ENCODE data around the gene LRFN2.

The LRFN2 gene

DNA sequence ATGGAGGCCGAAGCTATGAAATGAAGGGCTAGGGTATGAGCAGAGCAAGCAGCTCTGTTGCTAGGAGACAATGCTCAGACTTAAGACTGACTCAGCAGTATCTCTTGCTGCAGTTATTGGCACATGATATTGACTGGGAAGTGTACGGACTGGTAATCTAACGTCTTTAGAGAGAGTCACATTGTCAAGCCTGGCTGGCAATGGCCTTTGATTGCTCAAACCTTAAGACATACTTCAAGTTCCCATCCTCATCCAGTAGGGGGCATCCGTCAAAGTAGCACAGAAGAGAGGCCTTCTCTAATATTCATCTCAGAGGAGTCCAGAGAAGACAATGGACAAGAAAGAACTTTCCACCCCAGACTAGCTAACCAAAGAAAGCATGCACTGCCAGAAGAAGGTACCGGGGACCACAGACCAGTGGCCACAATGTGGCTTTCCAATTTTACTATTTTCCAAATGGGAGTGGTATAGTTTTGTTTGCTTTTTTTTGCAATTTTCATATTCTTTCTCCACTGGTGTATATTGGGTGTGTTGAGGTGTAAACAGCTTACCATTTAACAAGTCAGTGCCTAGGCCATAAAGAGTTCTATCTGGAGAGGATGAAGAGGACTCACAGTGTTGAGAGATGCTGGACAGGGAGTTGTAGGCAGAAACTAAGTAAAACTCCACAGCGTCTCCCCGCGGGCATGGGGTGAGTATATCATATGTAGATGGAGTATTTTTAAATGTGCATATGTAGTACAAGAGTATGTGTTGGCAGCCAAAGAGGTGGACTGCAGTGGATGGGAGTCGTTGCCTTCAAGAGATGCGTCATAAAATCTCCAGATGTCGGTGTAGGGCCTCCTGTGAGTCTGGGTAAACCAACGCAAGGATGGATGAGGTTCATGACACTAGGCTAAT lies 36.7 kb downstream of the LRFN2 start:
- no peaks in the 10 kb centered on the region for H3K9me2 ChIP-seq (replicated peaks; ENCODE audit: low read depth, low read length)
- peaks cover 22% of the 10 kb centered on the region for H3K79me2 ChIP-seq (ENCODE audit: insufficient read depth, low read length)
- H3K9me3 ChIP-seq (ENCODE audit: insufficient read depth, low read depth, low read length) = no peaks in the 10 kb centered on the region
- no peaks in the 10 kb centered on the region for H3K4me1 ChIP-seq (ENCODE audit: insufficient read depth, low read length, poor library complexity, severe bottlenecking)
- no peaks in the 10 kb centered on the region for H4K20me1 ChIP-seq (ENCODE audit: insufficient read depth, low read length, poor library complexity, severe bottlenecking)
- no peak overlapping the region for H3K4me3 ChIP-seq (ENCODE audit: low read length, poor library complexity, severe bottlenecking)
- no peaks in the 10 kb centered on the region for H3K36me3 ChIP-seq (ENCODE audit: insufficient read depth, low read length)
- no peak overlapping the region for H3K4me2 ChIP-seq (ENCODE audit: low read depth, low read length, poor library complexity, severe bottlenecking)
- no peaks in the 10 kb centered on the region for H3K27me3 ChIP-seq (ENCODE audit: insufficient read depth, low read length, poor library complexity, severe bottlenecking)
- TF ChIP-seq, protein P1, sequence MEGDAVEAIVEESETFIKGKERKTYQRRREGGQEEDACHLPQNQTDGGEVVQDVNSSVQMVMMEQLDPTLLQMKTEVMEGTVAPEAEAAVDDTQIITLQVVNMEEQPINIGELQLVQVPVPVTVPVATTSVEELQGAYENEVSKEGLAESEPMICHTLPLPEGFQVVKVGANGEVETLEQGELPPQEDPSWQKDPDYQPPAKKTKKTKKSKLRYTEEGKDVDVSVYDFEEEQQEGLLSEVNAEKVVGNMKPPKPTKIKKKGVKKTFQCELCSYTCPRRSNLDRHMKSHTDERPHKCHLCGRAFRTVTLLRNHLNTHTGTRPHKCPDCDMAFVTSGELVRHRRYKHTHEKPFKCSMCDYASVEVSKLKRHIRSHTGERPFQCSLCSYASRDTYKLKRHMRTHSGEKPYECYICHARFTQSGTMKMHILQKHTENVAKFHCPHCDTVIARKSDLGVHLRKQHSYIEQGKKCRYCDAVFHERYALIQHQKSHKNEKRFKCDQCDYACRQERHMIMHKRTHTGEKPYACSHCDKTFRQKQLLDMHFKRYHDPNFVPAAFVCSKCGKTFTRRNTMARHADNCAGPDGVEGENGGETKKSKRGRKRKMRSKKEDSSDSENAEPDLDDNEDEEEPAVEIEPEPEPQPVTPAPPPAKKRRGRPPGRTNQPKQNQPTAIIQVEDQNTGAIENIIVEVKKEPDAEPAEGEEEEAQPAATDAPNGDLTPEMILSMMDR (conservative IDR thresholded peaks at IDR 0.05; ENCODE audit: low read length) = peak; percentile 85
- no peak for TF ChIP-seq EZH2phosphoT487 (IDR thresholded peaks at IDR 0.05; ENCODE audit: borderline replicate concordance)
- no peaks in the 10 kb centered on the region for H3F3A ChIP-seq (ENCODE audit: low read depth)
- H3K9ac ChIP-seq (ENCODE audit: low read depth, low read length, poor library complexity, severe bottlenecking) = no peak overlapping the region
- H2AFZ ChIP-seq (ENCODE audit: low read length) = no peak overlapping the region

DNA sequence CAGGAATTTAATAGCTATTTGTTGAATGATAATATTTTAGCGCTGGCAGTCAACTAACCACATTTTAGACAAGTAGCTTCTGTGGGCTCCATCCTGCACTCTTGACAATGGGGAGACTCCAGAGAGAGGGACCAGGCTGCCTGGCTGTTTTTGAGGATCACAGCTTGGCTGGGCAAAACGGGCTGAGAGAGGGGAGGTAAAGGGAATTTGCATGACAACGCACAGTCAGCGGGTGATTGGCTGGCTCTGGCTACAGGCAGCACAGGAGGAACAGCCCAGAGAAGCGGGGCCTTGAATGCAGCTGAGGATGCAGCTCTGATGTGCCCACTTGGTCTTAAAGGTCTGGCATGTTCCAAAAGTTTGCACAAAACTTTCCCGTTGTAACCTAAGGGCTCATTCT lies 41.2 kb downstream of the LRFN2 start:
- H3K4me2 ChIP-seq (ENCODE audit: low read depth, low read length, poor library complexity, severe bottlenecking) = no peak overlapping the region

DNA sequence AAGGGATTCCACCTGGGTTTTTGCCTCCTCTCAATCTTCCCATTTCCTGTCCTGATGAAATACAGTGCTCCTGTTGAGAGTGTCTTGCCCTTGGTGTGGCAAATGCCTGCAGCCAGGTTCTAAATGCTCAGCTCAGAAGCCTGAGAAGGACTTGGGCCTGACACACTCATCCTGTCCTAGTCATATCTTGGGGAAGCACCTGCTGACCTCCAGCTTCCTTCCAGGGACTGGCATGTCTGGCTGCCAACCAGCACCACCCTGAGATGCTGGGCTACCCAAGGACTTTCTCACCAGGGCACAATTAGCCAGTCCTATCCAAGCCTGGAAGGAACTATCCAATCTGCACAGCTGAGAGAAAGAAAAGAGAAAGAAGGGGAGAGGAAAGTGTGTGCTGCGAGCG lies 43.4 kb downstream of the LRFN2 start:
- Histone ChIP-seq H4K20me1 (ENCODE audit: insufficient read depth, low read length, poor library complexity, severe bottlenecking) (no peaks in the 10 kb centered on the region), H3K4me2 (ENCODE audit: low read depth, low read length, poor library complexity, severe bottlenecking) (no peak overlapping the region), H3K4me1 (ENCODE audit: insufficient read depth, low read length, poor library complexity, severe bottlenecking) (peaks cover 13% of the 10 kb centered on the region), H3F3A (ENCODE audit: low read depth) (no peaks in the 10 kb centered on the region), H3K9ac (ENCODE audit: low read depth, low read length, poor library complexity, severe bottlenecking) (no peak overlapping the region), H3K36me3 (ENCODE audit: insufficient read depth, low read length) (no peaks in the 10 kb centered on the region; the same call in 1 of the 2 replicates), H3K9me3 (ENCODE audit: insufficient read depth, low read depth, low read length) (no peaks in the 10 kb centered on the region), H3K79me2 (ENCODE audit: insufficient read depth, low read length) (peaks cover 9% of the 10 kb centered on the region; the same call in 1 of the 2 replicates), H3K9me2 (replicated peaks; ENCODE audit: low read depth, low read length) (no peaks in the 10 kb centered on the region), H3K27me3 (ENCODE audit: insufficient read depth, low read length, poor library complexity, severe bottlenecking) (no peaks in the 10 kb centered on the region), H3K4me3 (ENCODE audit: low read length, poor library complexity, severe bottlenecking) (no peak overlapping the region), H2AFZ (ENCODE audit: low read length) (no peak overlapping the region)
- TF ChIP-seq EZH2phosphoT487 (IDR thresholded peaks at IDR 0.05; ENCODE audit: borderline replicate concordance) = no peak
- TF ChIP-seq, protein P1 (conservative IDR thresholded peaks at IDR 0.05; ENCODE audit: low read length) = no peak

More for the DNA sequence above, 41.2 kb downstream of the LRFN2 start:
- peaks cover 13% of the 10 kb centered on the region for H3K4me1 ChIP-seq (ENCODE audit: insufficient read depth, low read length, poor library complexity, severe bottlenecking)
- no peak overlapping the region for H2AFZ ChIP-seq (ENCODE audit: low read length)
- no peaks in the 10 kb centered on the region for H3K9me3 ChIP-seq (ENCODE audit: insufficient read depth, low read depth, low read length)
- no peaks in the 10 kb centered on the region for H3K27me3 ChIP-seq (ENCODE audit: insufficient read depth, low read length, poor library complexity, severe bottlenecking)
- no peaks in the 10 kb centered on the region; the same call in 1 of the 2 replicates for H3K36me3 ChIP-seq (ENCODE audit: insufficient read depth, low read length)
- H3F3A ChIP-seq (ENCODE audit: low read depth) = no peaks in the 10 kb centered on the region
- H3K9me2 ChIP-seq (replicated peaks; ENCODE audit: low read depth, low read length) = no peaks in the 10 kb centered on the region
- H3K79me2 ChIP-seq (ENCODE audit: insufficient read depth, low read length) = peaks cover 9% of the 10 kb centered on the region; the same call in 1 of the 2 replicates
- no peak overlapping the region for H3K4me3 ChIP-seq (ENCODE audit: low read length, poor library complexity, severe bottlenecking)
- H4K20me1 ChIP-seq (ENCODE audit: insufficient read depth, low read length, poor library complexity, severe bottlenecking) = no peaks in the 10 kb centered on the region
- H3K9ac ChIP-seq (ENCODE audit: low read depth, low read length, poor library complexity, severe bottlenecking) = no peak overlapping the region
- TF ChIP-seq EZH2phosphoT487 (IDR thresholded peaks at IDR 0.05; ENCODE audit: borderline replicate concordance) = no peak
- TF ChIP-seq, protein P1 (conservative IDR thresholded peaks at IDR 0.05; ENCODE audit: low read length) = no peak

All from Loucy (cell line).